Ishikawa (cell line): Measurements from ENCODE around the gene SPAG5.

Source experiments
- CEBPB ChIP-seq: IDR thresholded peaks from 2 replicates; pipeline ENCODE4 v1.6.1; 2012
- CREB1 ChIP-seq: IDR thresholded peaks from 2 replicates; pipeline ENCODE4 v1.6.1; 2012; ENCODE audit warnings: low read depth
- EGR1 ChIP-seq: IDR thresholded peaks from 2 replicates; pipeline ENCODE4 v1.6.1; 2012
- EP300 ChIP-seq: IDR thresholded peaks from 2 replicates; pipeline ENCODE4 v1.6.1; 2012; ENCODE audit warnings: borderline replicate concordance
- FOXM1 ChIP-seq: IDR thresholded peaks from 2 replicates; pipeline ENCODE4 v1.6.1; 2012; ENCODE audit warnings: low read depth, borderline replicate concordance
- NFIC ChIP-seq: IDR thresholded peaks from 2 replicates; pipeline ENCODE4 v1.6.1; 2012
- RAD21 ChIP-seq: IDR thresholded peaks from 2 replicates; pipeline ENCODE4 v1.6.1; 2012; ENCODE audit warnings: low read depth
- TAF1 ChIP-seq: IDR thresholded peaks from 2 replicates; pipeline ENCODE4 v1.6.1; 2012; ENCODE audit warnings: low read depth, mild to moderate bottlenecking
- TCF12 ChIP-seq: IDR thresholded peaks from 2 replicates; pipeline ENCODE4 v1.6.1; 2012; ENCODE audit warnings: low read depth
- TEAD4 ChIP-seq: IDR thresholded peaks from 2 replicates; pipeline ENCODE4 v1.6.1; 2012
- YY1 ChIP-seq: IDR thresholded peaks from 2 replicates; pipeline ENCODE4 v1.6.1; 2012; ENCODE audit warnings: low read depth
- ZBTB7A ChIP-seq: IDR thresholded peaks from 2 replicates; pipeline ENCODE4 v1.6.1; 2012; ENCODE audit warnings: low read depth
- TF ChIP-seq, protein P1 (sequence below): IDR thresholded peaks from 2 replicates; pipeline ENCODE4 v1.6.1; 2012
- TF ChIP-seq, protein P2 (sequence below): IDR thresholded peaks from 2 replicates; pipeline ENCODE4 v1.6.1; 2012; ENCODE audit warnings: low read depth, mild to moderate bottlenecking
- TF ChIP-seq, protein P3 (sequence below): IDR thresholded peaks from 2 replicates; pipeline ENCODE4 v1.6.1; 2012

Gene SPAG5

DNA sequence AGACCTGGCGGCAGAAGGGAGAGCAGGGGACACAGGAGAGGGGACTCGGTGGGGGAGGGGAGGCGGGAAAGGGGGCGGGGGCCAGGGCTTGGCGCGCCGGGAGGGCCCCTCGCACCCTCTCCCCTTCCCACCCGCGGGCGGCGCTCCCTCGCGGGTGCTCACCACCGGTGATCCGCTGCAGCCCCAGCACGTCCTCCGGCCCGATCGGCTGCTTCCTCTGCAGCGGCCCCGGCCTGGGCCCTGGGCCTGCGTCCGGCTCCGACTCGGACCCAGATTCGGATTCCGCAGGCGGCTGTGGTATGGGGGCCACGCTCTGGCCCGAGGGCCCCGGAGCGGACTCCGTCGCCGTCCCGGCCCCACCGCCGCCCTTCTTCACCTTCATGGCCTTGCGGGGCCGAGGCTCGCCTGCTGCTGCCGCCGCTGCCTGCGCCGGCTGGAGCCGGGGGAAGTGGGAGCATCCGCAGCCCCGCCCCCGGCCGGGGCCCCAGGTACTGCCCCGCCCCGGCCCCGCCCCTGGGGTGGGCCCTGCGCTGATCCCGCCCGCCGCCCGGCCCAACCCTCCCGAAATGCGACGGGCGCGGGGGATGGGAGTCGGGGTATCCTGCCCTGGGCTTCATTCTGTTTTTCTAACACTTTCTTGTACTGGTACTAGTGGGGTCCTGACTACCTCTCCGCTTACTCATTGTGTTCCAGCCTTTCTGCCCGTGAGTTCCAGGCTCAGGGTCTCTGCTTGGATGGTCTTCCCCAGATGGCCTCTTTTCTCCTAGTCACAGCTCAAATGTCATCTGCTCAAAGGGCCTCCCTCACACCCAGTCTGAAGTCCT is 46.4 kb downstream of the SPAG5 start, which contains the start of gene UNC119:
Gene UNC119, minus strand, starts transcription at position 449 of the 824 bp plus-strand sequence. Its CDS starts 67 bp downstream, at position 382.
- TF ChIP-seq CEBPB = no peak
- peak; percentile 55; the same call in 1 of the 2 replicates for TF ChIP-seq TAF1

DNA sequence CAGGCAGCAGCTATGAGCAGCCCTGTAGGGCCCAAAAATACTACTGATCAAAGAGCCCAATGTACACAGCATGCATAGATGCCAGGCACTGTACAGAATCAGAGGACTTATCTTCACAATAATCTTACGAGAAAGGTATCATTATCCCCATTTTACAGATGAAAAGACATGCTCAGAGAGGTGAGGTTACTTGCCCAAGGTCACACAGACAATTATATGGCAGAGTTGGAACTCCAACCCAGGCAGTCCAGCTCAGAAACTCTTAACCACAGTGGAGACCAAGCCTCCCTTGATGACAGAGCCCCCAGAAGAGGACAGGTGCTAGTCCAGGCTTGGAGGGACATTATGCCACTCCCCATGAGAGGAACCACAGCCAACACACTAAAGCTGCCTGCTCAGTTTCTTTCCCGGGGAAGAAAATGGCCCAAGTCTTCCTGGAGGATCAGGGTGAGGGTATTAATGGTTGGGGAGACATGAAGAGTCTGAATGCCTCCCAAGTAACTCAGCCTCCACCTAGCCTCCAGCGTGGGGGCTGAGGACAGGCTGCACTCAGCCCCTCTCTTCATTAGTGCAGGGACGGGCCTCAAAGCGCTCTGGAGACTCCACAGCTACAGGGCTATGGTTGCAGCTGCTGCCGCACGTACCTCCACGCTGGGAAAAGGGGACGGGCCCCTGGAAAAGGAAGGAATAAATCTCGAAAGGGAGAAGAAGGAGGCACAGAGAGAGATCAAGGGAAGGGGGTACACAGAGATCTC is 47.2 kb downstream of the SPAG5 start:
- TF ChIP-seq, protein P1, sequence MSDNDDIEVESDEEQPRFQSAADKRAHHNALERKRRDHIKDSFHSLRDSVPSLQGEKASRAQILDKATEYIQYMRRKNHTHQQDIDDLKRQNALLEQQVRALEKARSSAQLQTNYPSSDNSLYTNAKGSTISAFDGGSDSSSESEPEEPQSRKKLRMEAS = no peak
- TF ChIP-seq, protein P2, sequence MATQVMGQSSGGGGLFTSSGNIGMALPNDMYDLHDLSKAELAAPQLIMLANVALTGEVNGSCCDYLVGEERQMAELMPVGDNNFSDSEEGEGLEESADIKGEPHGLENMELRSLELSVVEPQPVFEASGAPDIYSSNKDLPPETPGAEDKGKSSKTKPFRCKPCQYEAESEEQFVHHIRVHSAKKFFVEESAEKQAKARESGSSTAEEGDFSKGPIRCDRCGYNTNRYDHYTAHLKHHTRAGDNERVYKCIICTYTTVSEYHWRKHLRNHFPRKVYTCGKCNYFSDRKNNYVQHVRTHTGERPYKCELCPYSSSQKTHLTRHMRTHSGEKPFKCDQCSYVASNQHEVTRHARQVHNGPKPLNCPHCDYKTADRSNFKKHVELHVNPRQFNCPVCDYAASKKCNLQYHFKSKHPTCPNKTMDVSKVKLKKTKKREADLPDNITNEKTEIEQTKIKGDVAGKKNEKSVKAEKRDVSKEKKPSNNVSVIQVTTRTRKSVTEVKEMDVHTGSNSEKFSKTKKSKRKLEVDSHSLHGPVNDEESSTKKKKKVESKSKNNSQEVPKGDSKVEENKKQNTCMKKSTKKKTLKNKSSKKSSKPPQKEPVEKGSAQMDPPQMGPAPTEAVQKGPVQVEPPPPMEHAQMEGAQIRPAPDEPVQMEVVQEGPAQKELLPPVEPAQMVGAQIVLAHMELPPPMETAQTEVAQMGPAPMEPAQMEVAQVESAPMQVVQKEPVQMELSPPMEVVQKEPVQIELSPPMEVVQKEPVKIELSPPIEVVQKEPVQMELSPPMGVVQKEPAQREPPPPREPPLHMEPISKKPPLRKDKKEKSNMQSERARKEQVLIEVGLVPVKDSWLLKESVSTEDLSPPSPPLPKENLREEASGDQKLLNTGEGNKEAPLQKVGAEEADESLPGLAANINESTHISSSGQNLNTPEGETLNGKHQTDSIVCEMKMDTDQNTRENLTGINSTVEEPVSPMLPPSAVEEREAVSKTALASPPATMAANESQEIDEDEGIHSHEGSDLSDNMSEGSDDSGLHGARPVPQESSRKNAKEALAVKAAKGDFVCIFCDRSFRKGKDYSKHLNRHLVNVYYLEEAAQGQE = no peak
- TF ChIP-seq TCF12 (no peak), NFIC (no peak), FOXM1 (no peak), YY1 (no peak), EGR1 (no peak), TAF1 (no peak), CREB1 (no peak), ZBTB7A (no peak)
- TF ChIP-seq, protein P3, sequence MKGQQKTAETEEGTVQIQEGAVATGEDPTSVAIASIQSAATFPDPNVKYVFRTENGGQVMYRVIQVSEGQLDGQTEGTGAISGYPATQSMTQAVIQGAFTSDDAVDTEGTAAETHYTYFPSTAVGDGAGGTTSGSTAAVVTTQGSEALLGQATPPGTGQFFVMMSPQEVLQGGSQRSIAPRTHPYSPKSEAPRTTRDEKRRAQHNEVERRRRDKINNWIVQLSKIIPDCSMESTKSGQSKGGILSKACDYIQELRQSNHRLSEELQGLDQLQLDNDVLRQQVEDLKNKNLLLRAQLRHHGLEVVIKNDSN = no peak

- no peak for TF ChIP-seq TAF1
- no peak for TF ChIP-seq CEBPB
- no peak for TF ChIP-seq ZBTB7A
- TF ChIP-seq CREB1 = no peak
- TF ChIP-seq, protein P2 = no peak
- TF ChIP-seq, protein P3 = no peak
- TF ChIP-seq NFIC = no peak
- no peak for TF ChIP-seq TCF12
- no peak for TF ChIP-seq TEAD4
- TF ChIP-seq, protein P1 = no peak
- TF ChIP-seq EGR1 = no peak
- TF ChIP-seq FOXM1 = no peak
- no peak for TF ChIP-seq EP300
Measured at GRCh38 chr17:28550858-28551257, 48.0 kb downstream of the SPAG5 start.

DNA sequence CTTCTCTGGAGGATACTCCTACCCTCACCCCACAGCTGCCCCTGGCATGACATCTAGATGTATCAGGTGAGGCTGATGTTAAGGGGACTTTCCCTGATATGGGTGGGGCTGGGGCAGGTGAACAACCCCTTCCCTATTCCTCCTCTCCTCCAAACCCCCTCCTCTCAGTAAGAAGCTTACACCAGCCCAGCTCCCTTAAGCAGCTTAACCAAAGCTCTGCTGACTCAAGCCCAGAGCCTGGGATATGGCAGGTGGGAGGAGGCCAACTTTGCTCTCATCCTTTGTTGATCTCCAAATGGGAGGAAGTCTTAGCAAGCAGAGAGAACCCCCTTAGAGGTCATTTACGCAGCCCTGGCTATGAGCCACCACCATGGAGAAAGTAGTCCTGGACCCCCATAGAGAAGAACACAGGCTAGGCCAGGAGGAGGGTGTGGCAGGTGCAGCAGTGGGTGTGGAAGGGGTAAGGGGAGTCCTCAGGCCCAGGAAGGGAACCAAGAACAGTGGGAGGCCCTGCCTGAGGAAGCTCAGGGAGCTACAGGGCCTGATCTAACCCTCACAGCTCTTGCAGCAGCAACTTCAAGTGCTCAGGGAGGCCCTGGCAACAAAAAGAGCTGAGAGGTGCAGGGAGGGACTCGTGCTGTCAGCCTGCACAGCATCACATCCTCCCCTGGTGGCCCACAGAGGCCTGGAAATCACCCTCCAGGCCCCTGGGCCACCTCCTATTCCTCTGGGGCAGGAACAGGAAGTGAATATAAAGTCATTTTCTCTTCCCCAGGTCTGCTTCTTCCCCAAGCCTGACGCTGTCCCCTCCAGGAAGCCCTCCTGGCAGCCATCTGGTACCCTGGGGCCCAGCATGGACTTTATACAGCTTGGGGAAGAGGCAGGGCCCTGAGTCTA is 49.3 kb downstream of the SPAG5 start:
- no peak for TF ChIP-seq RAD21
- TF ChIP-seq NFIC = no peak
- TF ChIP-seq, protein P3 = no peak
- TF ChIP-seq TCF12 = no peak
- TF ChIP-seq, protein P2 = no peak
